HEK293 (cell line): ENCODE measurements around the gene ASCC1.

Experiments
- CTCF ChIA-PET: fragments of 350-600 bp; formaldehyde crosslinking; extraction: SDS; loops from one replicate; lab custom pipeline; 2021; ENCODE audit warnings: antibody characterized with exemption; lab: Yijun Ruan, JAX
- POLR2A ChIA-PET: fragments of 300-600 bp; formaldehyde crosslinking; extraction: SDS; loops from one replicate; lab custom pipeline; 2020; ENCODE audit warnings: antibody characterized with exemption, inconsistent platforms; lab: Yijun Ruan, JAX
- H3K27ac ChIP-seq: fragments of 200-500 bp; sonication (Bioruptor generic); 2 replicates; pipeline ENCODE4 v1.5.1; 2014; ENCODE audit warnings: low read depth, low read length, control low read depth, inconsistent platforms; ENCODE audit errors: extremely low read depth
- H3K36me3 ChIP-seq, 2 experiments: fragments of 200-500 bp in 1 of 2; sonication (Bioruptor generic) in 1 of 2; 1 replicate in 1 of 2; 2 replicates in 1 of 2; pipeline ENCODE4 v1.5.1; 2014 to 2017; ENCODE audit warnings: inconsistent platforms in 2 of 2, low read length in 2 of 2; ENCODE audit not compliant: control insufficient read depth in 2 of 2, insufficient read depth in 1 of 2
- H3K4me1 ChIP-seq: fragments of 200-500 bp; sonication (Bioruptor generic); 2 replicates; pipeline ENCODE4 v1.5.1; 2014; ENCODE audit warnings: mild to moderate bottlenecking, low read length, inconsistent platforms; ENCODE audit not compliant: control insufficient read depth, insufficient read depth
- H3K4me3 ChIP-seq: 2 replicates; pipeline ENCODE4 v1.5.1; 2011; ENCODE audit warnings: low read depth, mild to moderate bottlenecking, control low read depth, low read length, moderate library complexity
- H3K9me3 ChIP-seq: fragments of 200-500 bp; sonication (Bioruptor generic); 2 replicates; pipeline ENCODE4 v1.5.1; 2014; ENCODE audit warnings: low read depth, low read length, inconsistent platforms; ENCODE audit not compliant: control insufficient read depth, insufficient read depth
- CTCF ChIP-seq: fragments of 450-650 bp; formaldehyde crosslinking; IDR thresholded peaks from 2 replicates; pipeline ENCODE4 v1.5.1; 2016; ENCODE audit warnings: missing biosample characterization, missing genetic modification characterization
- EGR2 ChIP-seq: fragments of 450-650 bp; formaldehyde crosslinking; IDR thresholded peaks from 2 replicates; pipeline ENCODE4 v1.5.1; 2016; ENCODE audit warnings: low read depth, missing biosample characterization, missing genetic modification characterization
- SALL2 ChIP-seq: fragments of 450-650 bp; formaldehyde crosslinking; IDR thresholded peaks from 2 replicates; pipeline ENCODE4 v1.5.0; 2017; ENCODE audit warnings: missing biosample characterization, mild to moderate bottlenecking, missing genetic modification characterization, borderline replicate concordance
- SCRT2 ChIP-seq: fragments of 450-650 bp; formaldehyde crosslinking; IDR thresholded peaks from 2 replicates; pipeline ENCODE4 v1.5.1; 2016; ENCODE audit warnings: missing biosample characterization, missing genetic modification characterization
- ZFHX2 ChIP-seq: fragments of 450-650 bp; formaldehyde crosslinking; conservative IDR thresholded peaks from 2 replicates; pipeline ENCODE4 v1.5.1; 2016; ENCODE audit warnings: missing biosample characterization, missing genetic modification characterization
- ZNF121 ChIP-seq: fragments of 450-650 bp; formaldehyde crosslinking; IDR thresholded peaks from 2 replicates; pipeline ENCODE4 v1.5.1; 2016; ENCODE audit warnings: missing biosample characterization, missing genetic modification characterization
- ZNF146 ChIP-seq: fragments of 450-650 bp; formaldehyde crosslinking; IDR thresholded peaks from 2 replicates; pipeline ENCODE4 v1.5.1; 2016; ENCODE audit warnings: missing biosample characterization, missing genetic modification characterization
- ZNF19 ChIP-seq: fragments of 450-650 bp; formaldehyde crosslinking; IDR thresholded peaks from 2 replicates; pipeline ENCODE4; 2016; ENCODE audit warnings: missing biosample characterization, missing genetic modification characterization, low read depth
- ZNF350 ChIP-seq: fragments of 450-650 bp; formaldehyde crosslinking; IDR thresholded peaks from 2 replicates; pipeline ENCODE4 v1.5.0; 2017; ENCODE audit warnings: missing biosample characterization, mild to moderate bottlenecking, missing genetic modification characterization
- ZNF571 ChIP-seq: fragments of 450-650 bp; formaldehyde crosslinking; IDR thresholded peaks from 2 replicates; pipeline ENCODE4 v1.5.0; 2017; ENCODE audit warnings: missing biosample characterization, missing genetic modification characterization
- ZNF621 ChIP-seq: fragments of 450-650 bp; formaldehyde crosslinking; IDR thresholded peaks from 2 replicates; pipeline ENCODE4 v1.5.1; 2017; ENCODE audit warnings: missing biosample characterization, missing genetic modification characterization
- ZSCAN23 ChIP-seq: fragments of 450-650 bp; formaldehyde crosslinking; IDR thresholded peaks from 2 replicates; pipeline ENCODE4 v1.5.1; 2016; ENCODE audit warnings: missing biosample characterization, missing genetic modification characterization
- ZSCAN4 ChIP-seq: fragments of 450-650 bp; formaldehyde crosslinking; IDR thresholded peaks from 2 replicates; pipeline ENCODE4 v1.5.1; 2017; ENCODE audit warnings: missing biosample characterization, missing genetic modification characterization
- TF ChIP-seq, protein P1 (sequence below): fragments of 450-650 bp; formaldehyde crosslinking; IDR thresholded peaks from 2 replicates; pipeline ENCODE4; 2016; ENCODE audit warnings: missing biosample characterization, missing genetic modification characterization
- TF ChIP-seq, protein P2 (sequence below): fragments of 450-650 bp; formaldehyde crosslinking; IDR thresholded peaks from 2 replicates; pipeline ENCODE4 v1.5.1; 2016; ENCODE audit warnings: missing biosample characterization, missing genetic modification characterization

ASCC1 gene

GRCh38 chr10:72068901-72069446 lies 147.1 kb downstream of the ASCC1 start (continued):
- TF ChIP-seq ZFHX2 (tag by site-specific recombination): peak; percentile 56
- no peak for TF ChIP-seq SALL2 (tag by site-specific recombination)
- no peak for TF ChIP-seq ZNF350 (tag by site-specific recombination)
- TF ChIP-seq ZNF121 (tag by site-specific recombination): no peak
- TF ChIP-seq CTCF (tag by site-specific recombination): no peak
- 0 out of 2 replicates have a peak, but pooled peaks have one; percentile 60 for TF ChIP-seq ZSCAN23 (tag by site-specific recombination)
- TF ChIP-seq ZNF621: no peak
- TF ChIP-seq ZNF571 (tag by site-specific recombination): no peak
- TF ChIP-seq ZNF19 (tag by site-specific recombination): no peak
- 0 out of 2 replicates have a peak, but pooled peaks have one; percentile 4 for TF ChIP-seq ZNF146
- TF ChIP-seq, protein P1, sequence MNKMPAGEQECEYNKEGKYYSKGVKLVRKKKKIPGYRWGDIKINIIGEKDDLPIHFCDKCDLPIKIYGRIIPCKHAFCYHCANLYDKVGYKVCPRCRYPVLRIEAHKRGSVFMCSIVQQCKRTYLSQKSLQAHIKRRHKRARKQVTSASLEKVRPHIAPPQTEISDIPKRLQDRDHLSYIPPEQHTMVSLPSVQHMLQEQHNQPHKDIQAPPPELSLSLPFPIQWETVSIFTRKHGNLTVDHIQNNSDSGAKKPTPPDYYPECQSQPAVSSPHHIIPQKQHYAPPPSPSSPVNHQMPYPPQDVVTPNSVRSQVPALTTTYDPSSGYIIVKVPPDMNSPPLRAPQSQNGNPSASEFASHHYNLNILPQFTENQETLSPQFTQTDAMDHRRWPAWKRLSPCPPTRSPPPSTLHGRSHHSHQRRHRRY (tag by site-specific recombination): no peak

GRCh38 chr10:72068126-72068765 lies 147.8 kb downstream of the ASCC1 start:
- TF ChIP-seq SCRT2 (tag by site-specific recombination): peak; percentile 93
- no peak for TF ChIP-seq ZSCAN4 (tag by site-specific recombination)
- Histone ChIP-seq H3K4me3 (no peak overlapping the region), H3K4me1 (0 out of 2 replicates have a peak, but pooled peaks cover 4% of the 10 kb centered on the region), H3K36me3 (no peaks in the 10 kb centered on the region), H3K27ac (no peak overlapping the region), H3K9me3 (no peaks in the 10 kb centered on the region)
- POLR2A ChIA-PET: no interaction called here
- CTCF ChIA-PET: interaction anchor here (0.5 to 2.8 kb wide), 6 partner anchors 8 to 232 kb away, joined by 3 to 16 read pairs (median 4); no protein-coding TSS in a partner anchor

- Histone ChIP-seq H3K4me1 (0 out of 2 replicates have a peak, but pooled peaks cover 4% of the 10 kb centered on the region), H3K4me3 (no peak overlapping the region), H3K36me3 (no peaks in the 10 kb centered on the region), H3K27ac (no peak overlapping the region), H3K9me3 (no peaks in the 10 kb centered on the region)
- CTCF ChIA-PET: interaction anchor here (0.6 to 2.3 kb wide), 4 partner anchors 8 to 232 kb away, joined by 3 to 9 read pairs (median 4); no protein-coding TSS in a partner anchor
- TF ChIP-seq ZFHX2 (tag by site-specific recombination) (peak; percentile 88), EGR2 (tag by site-specific recombination) (peak; percentile 79)
- TF ChIP-seq, protein P2, sequence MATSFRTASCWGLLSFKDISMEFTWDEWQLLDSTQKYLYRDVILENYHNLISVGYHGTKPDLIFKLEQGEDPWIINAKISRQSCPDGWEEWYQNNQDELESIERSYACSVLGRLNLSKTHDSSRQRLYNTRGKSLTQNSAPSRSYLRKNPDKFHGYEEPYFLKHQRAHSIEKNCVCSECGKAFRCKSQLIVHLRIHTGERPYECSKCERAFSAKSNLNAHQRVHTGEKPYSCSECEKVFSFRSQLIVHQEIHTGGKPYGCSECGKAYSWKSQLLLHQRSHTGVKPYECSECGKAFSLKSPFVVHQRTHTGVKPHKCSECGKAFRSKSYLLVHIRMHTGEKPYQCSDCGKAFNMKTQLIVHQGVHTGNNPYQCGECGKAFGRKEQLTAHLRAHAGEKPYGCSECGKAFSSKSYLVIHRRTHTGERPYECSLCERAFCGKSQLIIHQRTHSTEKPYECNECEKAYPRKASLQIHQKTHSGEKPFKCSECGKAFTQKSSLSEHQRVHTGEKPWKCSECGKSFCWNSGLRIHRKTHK: no peak
- POLR2A ChIA-PET: no interaction called here
Measured at GRCh38 chr10:72067463-72068125, 148.5 kb downstream of the ASCC1 start.
